Measurements from ENCODE around the gene RCOR1. TPM values are rescaled to one million over a fixed set of nuclear protein-coding genes. Genes with fewer than 3 reads are reported as not detected.

RCOR1 gene
- total and polyA plus RNA-seq, 10 donors: 3.7 to 30.6 (median 21.1) TPM

DNA sequence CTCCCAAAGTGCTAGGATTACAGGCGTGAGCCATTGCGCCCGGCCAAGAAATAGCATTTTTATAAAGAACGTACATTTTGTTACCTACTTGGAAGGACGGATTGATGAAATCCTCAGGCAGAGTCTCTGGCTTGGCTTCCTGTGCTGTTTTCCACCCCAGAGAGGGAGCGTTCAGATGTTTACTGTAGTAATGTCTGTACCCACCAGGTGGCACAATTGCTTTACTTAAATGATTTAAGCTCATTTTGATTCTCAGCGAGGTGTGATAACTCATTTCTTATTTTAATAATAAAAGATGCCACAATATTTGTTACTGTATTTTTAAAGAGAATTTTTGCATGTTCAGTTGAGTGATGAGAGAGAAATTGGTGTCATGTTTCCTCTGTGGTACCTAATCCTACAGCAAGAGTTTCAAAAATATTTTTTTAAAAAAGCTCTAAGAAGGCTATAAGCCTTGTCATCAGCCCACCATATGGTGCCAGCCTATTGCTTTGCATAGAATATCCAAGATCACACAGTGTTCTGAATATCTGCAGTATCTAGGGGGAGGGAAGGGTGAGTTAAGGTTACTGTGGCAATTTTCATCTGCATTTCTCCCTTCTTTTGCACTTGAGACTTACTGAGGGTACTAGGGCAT lies 102.2 kb downstream of the RCOR1 start:
- no peak for TF ChIP-seq POLR2AphosphoS5 (IDR thresholded peaks at IDR 0.05)
- TF ChIP-seq, protein P1, sequence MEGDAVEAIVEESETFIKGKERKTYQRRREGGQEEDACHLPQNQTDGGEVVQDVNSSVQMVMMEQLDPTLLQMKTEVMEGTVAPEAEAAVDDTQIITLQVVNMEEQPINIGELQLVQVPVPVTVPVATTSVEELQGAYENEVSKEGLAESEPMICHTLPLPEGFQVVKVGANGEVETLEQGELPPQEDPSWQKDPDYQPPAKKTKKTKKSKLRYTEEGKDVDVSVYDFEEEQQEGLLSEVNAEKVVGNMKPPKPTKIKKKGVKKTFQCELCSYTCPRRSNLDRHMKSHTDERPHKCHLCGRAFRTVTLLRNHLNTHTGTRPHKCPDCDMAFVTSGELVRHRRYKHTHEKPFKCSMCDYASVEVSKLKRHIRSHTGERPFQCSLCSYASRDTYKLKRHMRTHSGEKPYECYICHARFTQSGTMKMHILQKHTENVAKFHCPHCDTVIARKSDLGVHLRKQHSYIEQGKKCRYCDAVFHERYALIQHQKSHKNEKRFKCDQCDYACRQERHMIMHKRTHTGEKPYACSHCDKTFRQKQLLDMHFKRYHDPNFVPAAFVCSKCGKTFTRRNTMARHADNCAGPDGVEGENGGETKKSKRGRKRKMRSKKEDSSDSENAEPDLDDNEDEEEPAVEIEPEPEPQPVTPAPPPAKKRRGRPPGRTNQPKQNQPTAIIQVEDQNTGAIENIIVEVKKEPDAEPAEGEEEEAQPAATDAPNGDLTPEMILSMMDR (IDR thresholded peaks at IDR 0.05 in 8 of 11, conservative IDR thresholded peaks at IDR 0.05 in 3 of 11): peak; percentile 71 to 89 (median 80)
- Histone ChIP-seq H3K27me3 (replicated peaks in 1 of 7) (no peaks in the 10 kb centered on the region), H3K4me1 (peaks cover 6 to 84% (median 22%) of the 10 kb centered on the region in 6 donors), H3K4me3 (no peak overlapping the region), H3K27ac (no peak overlapping the region), H3K9me3 (no peaks in the 10 kb centered on the region), H3K36me3 (no peaks in the 10 kb centered on the region)
- 26 to 30% (median 28%) methylated on average over 7 of the region's 7 CpGs for WGBS, 5 donors
- intact Hi-C loops (cut with DNase I; ENCODE audit: low total_unique reads): loop anchor here (5.0 to 10.0 kb wide), 2 partner anchors 223 to 400 kb away; partner anchors contain the start of gene EXOC3L4
- DNase-seq: no peak

DNA sequence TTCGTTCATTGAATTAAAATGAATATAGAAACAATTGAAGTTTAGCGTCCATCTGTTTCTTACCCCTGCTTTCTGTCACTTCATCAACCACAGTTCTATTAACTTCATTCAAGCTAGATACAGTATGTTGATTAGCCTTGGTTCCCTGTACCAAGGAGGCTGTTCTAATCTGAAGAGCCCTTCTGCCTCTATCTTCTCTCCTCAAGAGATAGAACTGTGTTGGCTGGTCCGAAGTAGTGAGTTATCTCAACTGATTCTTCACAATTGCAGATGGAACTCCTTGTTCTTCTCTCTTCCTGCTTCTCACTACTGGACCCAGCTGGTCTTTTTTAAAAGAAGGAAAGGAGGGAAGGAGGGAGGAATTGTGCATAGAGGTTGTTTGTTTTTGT lies 102.7 kb downstream of the RCOR1 start:
- Histone ChIP-seq H3K4me1 (peaks cover 6 to 79% (median 22%) of the 10 kb centered on the region in 6 donors), H3K36me3 (no peaks in the 10 kb centered on the region), H3K4me3 (no peak overlapping the region), H3K27me3 (replicated peaks in 1 of 7) (no peaks in the 10 kb centered on the region), H3K9me3 (no peaks in the 10 kb centered on the region), H3K27ac (no peak overlapping the region)
- intact Hi-C loops (cut with DNase I; ENCODE audit: low total_unique reads): loop anchor here (10.0 kb wide), 1 partner anchor 400 kb away; the partner anchor contains the start of gene EXOC3L4
- no peak for TF ChIP-seq POLR2AphosphoS5 (IDR thresholded peaks at IDR 0.05)
- TF ChIP-seq, protein P1 (IDR thresholded peaks at IDR 0.05 in 8 of 11, conservative IDR thresholded peaks at IDR 0.05 in 3 of 11): no peak
- no peak for TF ChIP-seq POLR2A (IDR thresholded peaks at IDR 0.05)
- no peak for DNase-seq
- WGBS, 5 donors: 62 to 74% (median 70%) methylated on average over 3 of the region's 3 CpGs

DNA sequence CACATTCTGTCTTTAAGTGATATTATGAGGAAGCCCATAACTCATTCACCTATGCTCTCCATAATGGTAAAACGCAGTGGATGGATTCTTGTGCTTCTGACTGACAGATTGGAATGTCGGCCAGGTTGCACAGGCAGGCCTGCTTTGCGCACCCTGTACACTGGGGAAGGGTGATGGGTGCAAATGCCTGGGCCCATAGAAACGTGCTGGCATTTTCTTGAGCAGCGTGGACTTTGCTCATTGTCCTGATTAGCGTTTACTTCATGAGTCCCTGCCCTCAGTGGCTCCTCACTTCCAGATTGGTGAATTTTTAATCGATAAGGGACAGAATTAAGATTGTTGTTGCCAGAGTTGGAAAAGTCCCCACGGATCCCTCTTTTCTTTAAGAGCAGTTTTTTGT lies 103.9 kb downstream of the RCOR1 start:
- H3K4me3 ChIP-seq: no peak overlapping the region
- 80 to 85% (median 83%) methylated on average over 8 of the region's 8 CpGs for WGBS, 5 donors
- H3K4me1 ChIP-seq: peaks cover 6 to 67% (median 22%) of the 10 kb centered on the region in 6 donors
- no peaks in the 10 kb centered on the region for H3K27me3 ChIP-seq (replicated peaks in 1 of 7)
- intact Hi-C loops (cut with DNase I; ENCODE audit: low total_unique reads): loop anchor here (10.0 kb wide), 1 partner anchor 398 kb away; the partner anchor contains the start of gene EXOC3L4
- no peaks in the 10 kb centered on the region for H3K9me3 ChIP-seq
- no peak for TF ChIP-seq POLR2A (IDR thresholded peaks at IDR 0.05)
- TF ChIP-seq POLR2AphosphoS5 (IDR thresholded peaks at IDR 0.05): no peak
- TF ChIP-seq, protein P1 (IDR thresholded peaks at IDR 0.05 in 8 of 11, conservative IDR thresholded peaks at IDR 0.05 in 3 of 11): no peak
- H3K27ac ChIP-seq: no peak overlapping the region
- peaks cover 0 to 4% (median 0%) of the 10 kb centered on the region in 6 donors for H3K36me3 ChIP-seq
- DNase-seq: no peak

DNA sequence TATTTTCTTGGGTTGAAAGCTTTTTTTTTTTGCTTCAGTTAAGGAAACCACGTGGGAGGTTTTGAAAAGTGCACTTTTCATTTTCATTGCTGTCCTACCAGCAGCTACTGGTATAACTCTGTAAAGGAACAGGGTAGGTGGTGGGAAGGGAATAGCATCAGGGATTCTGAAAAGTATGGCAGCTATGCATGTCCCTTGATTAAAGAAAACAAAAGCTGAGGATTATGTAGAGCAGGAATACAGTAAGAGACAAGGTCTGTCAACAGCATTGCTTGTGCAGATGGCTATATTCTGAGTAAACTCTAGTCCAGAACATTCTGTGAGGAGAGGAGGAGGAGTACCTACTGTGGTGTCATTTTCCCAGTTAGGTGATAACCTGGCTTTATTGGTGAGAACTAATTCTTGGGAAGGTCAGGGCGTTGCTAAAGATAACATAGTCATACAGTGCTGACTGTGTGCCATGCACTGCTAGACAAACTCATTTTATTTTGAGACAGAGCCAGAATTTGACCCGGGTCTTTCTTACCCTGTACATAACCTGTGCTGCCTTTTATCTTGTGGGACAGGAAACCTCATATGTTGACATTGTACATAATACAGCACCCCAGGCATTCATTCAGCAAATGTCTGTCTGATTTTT lies 104.5 kb downstream of the RCOR1 start:
- intact Hi-C loops (cut with DNase I; ENCODE audit: low total_unique reads): loop anchor here (10.0 kb wide), 1 partner anchor 398 kb away; the partner anchor contains the start of gene EXOC3L4
- H3K27me3 ChIP-seq (replicated peaks in 1 of 7): no peaks in the 10 kb centered on the region
- WGBS, 5 donors: 32 to 43% (median 39%) methylated on average over 3 of the region's 3 CpGs
- peaks cover 6 to 61% (median 22%) of the 10 kb centered on the region in 6 donors for H3K4me1 ChIP-seq
- no peak overlapping the region for H3K27ac ChIP-seq
- DNase-seq: no peak
- H3K9me3 ChIP-seq: no peaks in the 10 kb centered on the region
- TF ChIP-seq POLR2A (IDR thresholded peaks at IDR 0.05) (no peak), POLR2AphosphoS5 (IDR thresholded peaks at IDR 0.05) (no peak)
- TF ChIP-seq, protein P1 (IDR thresholded peaks at IDR 0.05 in 8 of 11, conservative IDR thresholded peaks at IDR 0.05 in 3 of 11): no peak
- no peak overlapping the region for H3K4me3 ChIP-seq
- peaks cover 0 to 11% (median 2%) of the 10 kb centered on the region in 6 donors for H3K36me3 ChIP-seq
